Measurements from ENCODE around the gene MOXD1.

Gene MOXD1

DNA sequence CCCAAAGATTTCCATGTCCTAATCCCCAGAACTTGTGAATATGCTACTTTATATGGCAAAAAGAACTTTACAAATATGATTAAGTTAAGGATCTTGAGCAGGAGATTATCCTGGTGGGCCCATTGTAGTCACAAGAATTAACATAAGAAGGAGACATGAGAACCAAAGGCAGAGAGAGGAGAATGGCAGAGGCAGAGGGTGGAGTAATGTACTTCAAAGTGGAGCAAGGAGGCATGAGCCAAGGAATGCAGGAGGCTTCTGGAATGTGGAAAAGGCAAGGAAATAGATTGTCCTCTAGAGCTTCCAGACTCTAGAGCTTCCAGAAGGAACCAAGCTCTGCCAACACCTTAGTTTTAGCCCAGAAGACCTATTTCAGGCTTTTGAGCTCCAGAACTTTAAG lies 147.4 kb downstream of the MOXD1 start:
- in situ Hi-C loops (cut with HindIII; ENCODE audit: low sequenced_read_pairs) = no loop called here
- DNase-seq (ENCODE audit: low read depth, low spot score) = no peak
- TF ChIP-seq, protein P1, sequence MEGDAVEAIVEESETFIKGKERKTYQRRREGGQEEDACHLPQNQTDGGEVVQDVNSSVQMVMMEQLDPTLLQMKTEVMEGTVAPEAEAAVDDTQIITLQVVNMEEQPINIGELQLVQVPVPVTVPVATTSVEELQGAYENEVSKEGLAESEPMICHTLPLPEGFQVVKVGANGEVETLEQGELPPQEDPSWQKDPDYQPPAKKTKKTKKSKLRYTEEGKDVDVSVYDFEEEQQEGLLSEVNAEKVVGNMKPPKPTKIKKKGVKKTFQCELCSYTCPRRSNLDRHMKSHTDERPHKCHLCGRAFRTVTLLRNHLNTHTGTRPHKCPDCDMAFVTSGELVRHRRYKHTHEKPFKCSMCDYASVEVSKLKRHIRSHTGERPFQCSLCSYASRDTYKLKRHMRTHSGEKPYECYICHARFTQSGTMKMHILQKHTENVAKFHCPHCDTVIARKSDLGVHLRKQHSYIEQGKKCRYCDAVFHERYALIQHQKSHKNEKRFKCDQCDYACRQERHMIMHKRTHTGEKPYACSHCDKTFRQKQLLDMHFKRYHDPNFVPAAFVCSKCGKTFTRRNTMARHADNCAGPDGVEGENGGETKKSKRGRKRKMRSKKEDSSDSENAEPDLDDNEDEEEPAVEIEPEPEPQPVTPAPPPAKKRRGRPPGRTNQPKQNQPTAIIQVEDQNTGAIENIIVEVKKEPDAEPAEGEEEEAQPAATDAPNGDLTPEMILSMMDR (IDR thresholded peaks at IDR 0.05; ENCODE audit: low read depth, low read length) = no peak
- no peak overlapping the region for H3K4me3 ChIP-seq (ENCODE audit: low read depth, low read length)

DNA sequence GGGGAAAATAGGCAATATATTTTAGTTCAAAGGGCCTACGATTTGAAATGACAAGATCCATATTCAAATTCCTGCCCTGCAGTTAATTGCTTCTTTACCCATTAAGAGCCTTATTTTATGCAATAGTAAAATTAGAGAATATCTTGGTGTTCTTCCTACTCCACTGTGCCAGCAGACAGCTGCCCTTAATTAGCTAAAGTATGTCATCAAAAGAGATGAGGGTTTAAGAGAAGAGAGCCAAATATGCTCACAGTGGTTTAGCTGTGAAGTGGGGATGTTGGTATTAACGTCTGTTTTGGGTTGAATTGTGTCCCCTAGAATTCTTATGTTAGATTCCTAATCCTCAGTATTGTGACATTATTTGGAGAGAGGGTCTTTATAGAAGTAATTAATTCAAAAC lies 148.1 kb downstream of the MOXD1 start:
- in situ Hi-C loops (cut with HindIII; ENCODE audit: low sequenced_read_pairs) = no loop called here
- no peak for DNase-seq (ENCODE audit: low read depth, low spot score)
- no peak overlapping the region for H3K4me3 ChIP-seq (ENCODE audit: low read depth, low read length)
- TF ChIP-seq, protein P1 (IDR thresholded peaks at IDR 0.05; ENCODE audit: low read depth, low read length) = no peak

DNA sequence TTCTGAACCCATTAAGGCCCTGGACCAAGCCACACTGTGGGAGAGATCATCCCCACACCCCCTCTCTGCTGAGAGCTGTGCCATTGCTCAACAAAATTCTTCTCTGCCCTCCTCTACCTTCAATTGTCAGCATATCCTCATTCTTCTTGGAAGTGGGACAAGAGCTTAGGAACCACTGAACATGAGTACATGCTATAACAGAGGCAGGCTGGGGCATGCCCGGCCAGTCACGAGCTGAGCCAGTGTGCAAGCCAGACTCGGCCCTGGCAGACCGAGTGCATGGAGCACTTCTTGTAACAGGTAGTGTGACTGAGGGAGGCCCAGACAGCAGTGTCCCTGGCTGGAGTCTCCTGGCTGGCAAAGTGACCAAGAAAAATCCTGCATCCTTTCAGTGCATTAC lies 149.2 kb downstream of the MOXD1 start:
- no peak for DNase-seq (ENCODE audit: low read depth, low spot score)
- no peak overlapping the region for H3K4me3 ChIP-seq (ENCODE audit: low read depth, low read length)
- TF ChIP-seq, protein P1 (IDR thresholded peaks at IDR 0.05; ENCODE audit: low read depth, low read length) = no peak
- in situ Hi-C loops (cut with HindIII; ENCODE audit: low sequenced_read_pairs) = no loop called here

DNA sequence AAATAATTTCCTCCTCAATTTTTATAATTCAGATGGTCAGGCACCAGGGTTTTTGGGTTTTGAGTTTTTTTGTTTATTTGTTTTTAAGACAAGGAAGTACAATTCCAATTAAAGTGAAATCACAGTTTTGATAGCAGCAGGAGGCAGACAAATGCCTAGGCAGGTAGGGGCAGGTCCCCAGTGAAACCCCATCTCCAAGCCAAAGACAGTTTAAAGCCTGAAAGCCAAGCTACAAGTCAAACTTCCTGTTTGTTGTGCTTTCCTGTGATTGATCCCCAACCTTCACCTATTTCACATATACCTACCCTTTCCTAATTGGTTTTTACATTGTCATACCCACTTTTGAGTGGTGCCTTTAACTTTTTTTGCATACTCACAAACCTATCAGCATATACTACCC lies 149.6 kb downstream of the MOXD1 start:
- in situ Hi-C loops (cut with HindIII; ENCODE audit: low sequenced_read_pairs) = no loop called here
- DNase-seq (ENCODE audit: low read depth, low spot score) = no peak
- TF ChIP-seq, protein P1 (IDR thresholded peaks at IDR 0.05; ENCODE audit: low read depth, low read length) = no peak
- H3K4me3 ChIP-seq (ENCODE audit: low read depth, low read length) = no peak overlapping the region

DNA sequence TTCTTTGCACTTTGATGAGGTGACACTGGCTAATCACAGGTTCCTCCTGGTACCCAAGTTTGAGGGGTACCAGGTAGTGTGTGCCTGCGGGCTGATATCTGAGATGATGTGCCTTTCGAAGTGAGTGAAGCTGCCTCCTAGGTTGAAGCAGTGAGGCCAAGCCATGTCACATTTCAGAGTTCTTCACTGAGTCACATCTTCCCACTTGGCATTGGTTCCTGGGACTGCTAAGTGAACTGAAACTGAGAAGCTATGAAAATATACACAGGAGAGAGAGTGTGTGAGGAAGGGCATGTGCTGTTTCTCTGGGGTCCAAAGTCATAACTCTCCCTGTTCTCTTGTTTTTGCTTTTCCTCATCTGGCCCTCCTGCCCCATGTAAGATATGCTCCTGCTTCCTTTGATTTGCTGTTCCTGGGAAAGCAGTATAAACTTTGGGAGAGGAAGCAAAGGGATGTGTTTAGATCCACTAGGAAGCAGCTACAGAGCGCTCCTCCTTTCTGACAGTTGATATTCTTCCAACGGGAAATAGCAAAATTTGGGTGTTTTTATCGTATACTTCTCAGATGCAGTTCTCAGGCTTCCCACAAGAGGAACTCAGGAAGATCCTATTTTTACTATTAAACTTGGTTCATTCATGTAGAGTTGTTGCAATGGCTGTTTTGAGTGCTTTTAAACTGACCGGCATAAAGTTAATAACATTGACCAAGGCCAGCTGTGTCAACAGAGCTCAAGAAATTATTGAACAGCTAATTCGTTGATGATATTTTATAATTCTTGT lies 153.7 kb downstream of the MOXD1 start:
- no peak overlapping the region for H3K4me3 ChIP-seq (ENCODE audit: low read depth, low read length)
- in situ Hi-C loops (cut with HindIII; ENCODE audit: low sequenced_read_pairs) = no loop called here
- peak; percentile 36 for DNase-seq (ENCODE audit: low read depth, low spot score)
- TF ChIP-seq, protein P1 (IDR thresholded peaks at IDR 0.05; ENCODE audit: low read depth, low read length) = peak; percentile 14

DNA sequence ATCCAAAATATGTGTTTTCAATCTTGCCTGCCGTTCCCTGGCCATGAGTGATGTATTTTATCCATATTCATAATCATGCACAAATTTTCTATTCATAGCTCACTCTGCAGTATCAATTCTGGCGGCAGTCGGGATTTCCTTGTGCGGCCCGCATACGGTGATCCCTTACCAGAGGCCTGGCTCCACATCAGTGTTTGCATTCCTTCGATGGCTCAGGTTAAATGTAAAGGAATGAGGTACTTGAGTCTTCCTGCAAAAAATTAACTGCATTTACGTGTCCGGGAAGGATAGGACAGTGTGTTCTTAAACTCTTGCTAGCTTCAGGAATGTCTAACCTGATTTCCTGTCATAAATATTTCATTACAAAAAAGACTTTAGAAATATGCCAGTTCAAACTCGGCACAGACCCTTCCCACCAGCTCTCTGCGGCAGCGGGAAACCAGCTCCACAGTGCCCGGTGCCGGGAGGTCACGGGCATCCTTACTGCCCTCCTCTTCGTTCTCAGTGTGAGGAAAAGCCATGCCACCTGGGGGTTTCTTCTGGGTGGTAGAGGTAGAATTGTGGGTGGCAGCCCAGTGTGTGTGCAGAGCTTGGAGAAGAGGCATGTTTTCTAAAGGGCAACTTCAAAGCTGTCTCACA lies 154.5 kb downstream of the MOXD1 start:
- no peak overlapping the region for H3K4me3 ChIP-seq (ENCODE audit: low read depth, low read length)
- in situ Hi-C loops (cut with HindIII; ENCODE audit: low sequenced_read_pairs) = no loop called here
- no peak for DNase-seq (ENCODE audit: low read depth, low spot score)
- TF ChIP-seq, protein P1 (IDR thresholded peaks at IDR 0.05; ENCODE audit: low read depth, low read length) = no peak

Measured in astrocyte of the spinal cord (primary cell).